Loucy (cell line): ENCODE data around the gene SLC38A10.

Source experiments
- CTCF ChIP-seq: fragments of 200-600 bp; sonication (generic); conservative IDR thresholded peaks from 2 replicates; pipeline ENCODE4 v1.5.1; 2014; ENCODE audit warnings: mild to moderate bottlenecking, antibody characterized with exemption, low read length
- EZH2phosphoT487 ChIP-seq: fragments of 200-600 bp; IDR thresholded peaks from 2 replicates; pipeline ENCODE4 v1.6.1; 2018; ENCODE audit warnings: antibody characterized with exemption, mild to moderate bottlenecking, moderate library complexity, borderline replicate concordance

DNA sequence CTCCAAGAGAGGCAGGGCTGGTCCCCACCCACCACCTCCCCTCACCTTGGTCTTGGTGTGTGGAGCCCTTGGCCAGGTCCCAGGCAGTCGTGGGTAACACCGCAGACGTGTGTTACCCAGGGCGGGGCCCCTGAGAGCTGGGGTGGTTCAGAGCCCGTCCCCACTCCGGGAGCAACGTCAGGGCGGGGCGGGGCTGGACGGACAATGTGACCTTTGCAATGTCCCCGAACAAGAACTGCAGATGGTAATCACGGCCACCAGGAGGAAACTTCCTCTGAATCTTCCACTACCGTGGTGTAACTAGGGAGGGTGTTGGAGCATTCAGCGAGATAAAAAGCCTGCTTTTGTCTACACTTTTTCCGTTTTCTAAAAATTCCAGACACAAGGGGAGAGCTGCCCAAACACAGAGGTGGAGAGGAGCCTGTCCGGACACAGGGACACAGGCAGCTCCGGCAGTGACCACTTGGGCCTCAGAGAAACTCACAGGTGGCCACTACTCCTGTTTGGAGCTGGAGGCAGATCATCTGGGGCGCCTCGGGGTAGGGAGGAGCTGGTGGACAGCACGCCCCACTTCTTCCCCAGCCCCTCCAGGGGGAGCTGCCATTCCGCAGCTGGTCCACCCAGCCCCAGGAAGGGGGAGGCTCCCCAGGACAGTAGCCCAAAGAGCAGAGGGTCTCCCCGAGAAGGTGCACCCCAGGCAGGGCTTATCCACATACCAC, 14.2 kb upstream of the SLC38A10 start:
- TF ChIP-seq CTCF (peak; percentile 53), EZH2phosphoT487 (no peak)
